COLO668 (cell line): ENCODE measurements around the gene CDK5R2.
A peak's percentile ranks its signal among the peaks of the same experiment; 100 is the strongest.

Experiments
- DNase-seq: peaks from one replicate; lab custom pipeline; 2025; ENCODE audit not compliant: unreplicated experiment; lab: John Stamatoyannopoulos, UW

CDK5R2 gene

GRCh38 chr2:219001577-219002394 lies 42.3 kb downstream of the CDK5R2 start:
- peak; percentile 99 for DNase-seq

DNA sequence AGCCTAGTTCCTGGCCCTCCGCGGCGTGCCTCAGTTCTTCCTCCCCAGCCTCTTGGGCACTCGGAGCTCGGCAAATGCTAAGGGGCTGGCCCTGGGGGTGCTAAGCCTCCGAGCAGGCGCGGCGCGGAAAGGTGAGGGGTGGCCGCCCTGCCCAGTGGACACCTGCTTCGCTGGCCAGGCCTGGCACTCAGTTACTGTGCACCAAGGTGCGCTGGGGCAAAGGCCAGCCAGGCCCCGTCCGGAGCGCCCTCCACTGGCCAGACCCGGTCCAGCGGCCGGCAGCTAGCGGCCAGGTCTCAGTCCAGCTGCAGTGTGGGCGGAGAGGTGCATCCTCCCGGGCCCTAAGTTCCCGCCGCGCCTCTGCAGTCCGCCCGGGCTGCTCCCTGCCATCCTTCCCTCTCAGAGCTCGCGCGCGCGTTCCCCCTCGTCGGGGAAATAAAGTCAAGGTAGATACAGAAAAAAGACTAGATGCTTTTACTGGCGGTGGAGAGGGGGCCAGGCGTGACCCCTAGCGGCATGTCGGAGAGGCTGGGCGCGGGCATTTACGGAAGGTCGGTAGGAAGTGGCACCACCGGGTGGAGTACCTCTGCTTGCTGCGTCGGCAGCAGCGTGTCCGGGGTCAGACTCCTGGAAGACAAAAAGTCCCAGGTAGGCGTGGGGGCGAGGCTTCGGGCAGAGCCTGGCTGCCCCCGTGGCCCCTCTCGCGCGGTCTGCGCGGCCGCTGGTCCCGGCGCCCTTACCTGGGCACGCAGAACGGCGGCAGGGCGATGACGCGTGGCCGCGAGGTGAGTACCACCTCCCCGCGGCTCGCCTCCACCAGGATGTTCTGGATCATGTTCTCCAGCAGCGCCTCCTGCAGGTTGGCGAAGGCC lies 43.2 kb downstream of the CDK5R2 start:
- DNase-seq: peak; percentile 97

DNA sequence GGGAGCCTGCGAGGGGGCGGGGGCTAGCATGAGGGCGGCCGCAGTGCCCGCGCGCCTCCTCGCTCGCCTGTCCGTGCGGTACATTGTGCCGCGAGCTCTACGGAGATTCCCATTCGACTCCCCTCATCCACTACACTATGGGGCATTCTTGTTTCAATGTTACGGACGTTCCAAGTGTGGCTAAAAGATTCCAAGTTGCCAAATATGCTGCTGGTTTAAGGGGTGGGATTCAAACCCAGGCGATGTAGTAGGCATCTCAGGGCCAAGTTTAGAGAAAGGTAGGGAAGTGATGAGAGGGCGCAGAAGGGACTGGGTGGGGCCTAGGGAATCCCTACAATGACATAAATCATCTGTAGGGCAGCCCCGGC lies 43.8 kb downstream of the CDK5R2 start:
- DNase-seq: peak; percentile 45

- no peak for DNase-seq
Measured at GRCh38 chr2:219003979-219004378, 44.5 kb downstream of the CDK5R2 start.

DNA sequence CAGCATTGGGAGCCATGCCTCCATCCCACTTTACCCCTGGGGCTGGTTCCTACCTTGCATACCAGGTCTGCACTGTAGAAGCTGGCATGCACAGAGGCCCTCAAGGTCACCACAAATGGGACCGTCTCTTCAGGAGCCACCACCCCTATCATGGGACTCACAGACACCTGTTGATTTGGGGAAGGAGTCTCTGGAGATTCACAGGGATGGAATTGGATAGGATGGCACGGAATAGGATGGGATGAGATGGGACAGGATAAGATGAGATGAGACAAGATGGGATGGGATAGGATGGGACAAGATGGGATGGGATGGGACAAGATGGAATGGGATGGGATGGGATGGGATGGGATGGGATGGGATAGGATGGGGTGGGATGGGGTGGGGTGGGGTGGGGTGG lies 49.8 kb downstream of the CDK5R2 start:
- DNase-seq: no peak

GRCh38 chr2:219010162-219010756 lies 50.8 kb downstream of the CDK5R2 start:
- DNase-seq: peak; percentile 55

DNA sequence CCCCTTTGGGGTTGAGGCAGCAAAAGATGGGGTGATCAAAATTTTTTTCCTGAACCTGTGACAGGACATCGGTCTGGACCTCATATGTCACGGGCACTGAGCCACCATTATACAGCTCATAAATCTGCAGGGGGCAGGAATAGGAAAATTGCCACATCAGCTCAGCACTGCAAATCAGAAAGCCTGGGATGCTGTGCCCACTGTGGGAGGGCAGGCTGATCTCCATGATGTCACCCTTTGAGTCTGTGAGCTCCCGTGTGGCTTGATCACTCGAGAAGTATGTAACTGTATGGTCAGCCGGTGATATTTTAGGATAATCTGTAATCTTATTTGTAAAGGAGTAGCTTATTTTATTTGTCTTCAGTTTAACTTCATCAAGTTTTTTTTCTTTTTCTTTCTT lies 51.4 kb downstream of the CDK5R2 start:
- no peak for DNase-seq
